Measurements from ENCODE around the gene PSMD12.

The PSMD12 gene

DNA sequence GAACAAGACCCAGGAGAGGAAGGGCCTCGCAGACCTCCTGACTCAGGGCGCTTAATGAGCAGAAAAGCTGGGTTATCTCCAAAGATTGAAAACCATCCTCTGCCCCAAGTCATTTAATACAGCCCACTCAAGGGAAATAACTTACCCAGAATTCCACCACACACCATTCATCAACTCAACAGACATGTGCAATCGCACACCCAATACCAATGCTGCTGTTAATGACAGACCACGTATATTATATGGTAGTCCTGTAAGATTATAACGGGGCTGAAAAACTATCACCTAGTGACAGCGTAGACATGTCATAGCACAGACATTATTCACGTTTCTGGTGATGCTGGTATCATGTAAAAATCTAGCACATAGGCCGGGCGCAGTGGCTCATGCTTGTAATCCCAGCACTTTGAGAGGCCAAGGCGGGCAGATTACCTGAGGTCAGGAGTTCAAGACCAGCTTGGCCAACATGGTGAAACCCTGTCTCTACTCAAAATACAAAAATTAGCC is 68.9 kb downstream of the PSMD12 start:
- DNase-seq = no peak

DNA sequence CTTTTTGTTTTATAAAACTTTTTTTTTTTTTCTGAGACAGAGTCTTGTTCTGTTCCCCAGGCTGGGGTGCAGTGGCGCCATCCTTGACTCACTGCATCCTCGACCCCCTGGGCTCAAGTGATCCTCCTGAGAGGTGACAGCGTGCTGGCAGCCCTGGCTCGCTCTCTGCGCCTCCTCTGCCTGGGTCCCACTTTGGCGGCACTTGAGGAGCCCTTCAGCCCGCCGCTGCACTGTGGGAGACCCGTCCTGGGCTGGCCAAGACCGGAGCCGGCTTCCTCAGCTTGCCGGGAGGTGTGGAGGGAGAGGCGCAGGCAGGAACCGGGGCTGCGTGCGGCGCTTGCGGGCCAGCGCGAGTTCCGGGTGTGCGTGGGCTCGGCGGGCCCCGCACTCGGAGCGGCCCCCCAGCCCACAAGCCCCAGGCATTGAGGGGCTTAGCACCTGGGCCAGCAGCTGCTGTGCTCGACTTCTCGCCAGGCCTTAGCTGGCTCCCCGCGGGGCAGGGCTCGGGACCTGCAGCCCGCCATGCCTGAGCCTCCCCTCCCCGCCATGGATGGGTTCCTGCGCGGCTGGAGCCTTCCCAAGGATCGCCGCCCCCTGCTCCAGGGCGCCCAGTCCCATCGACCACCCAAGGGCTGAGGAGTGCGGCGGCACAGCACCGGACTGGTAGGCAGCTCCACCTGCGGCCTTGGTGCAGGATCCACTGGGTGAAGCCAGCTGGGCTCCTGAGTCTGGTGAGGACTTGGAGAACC is 71.8 kb downstream of the PSMD12 start:
- no peak for DNase-seq

DNA sequence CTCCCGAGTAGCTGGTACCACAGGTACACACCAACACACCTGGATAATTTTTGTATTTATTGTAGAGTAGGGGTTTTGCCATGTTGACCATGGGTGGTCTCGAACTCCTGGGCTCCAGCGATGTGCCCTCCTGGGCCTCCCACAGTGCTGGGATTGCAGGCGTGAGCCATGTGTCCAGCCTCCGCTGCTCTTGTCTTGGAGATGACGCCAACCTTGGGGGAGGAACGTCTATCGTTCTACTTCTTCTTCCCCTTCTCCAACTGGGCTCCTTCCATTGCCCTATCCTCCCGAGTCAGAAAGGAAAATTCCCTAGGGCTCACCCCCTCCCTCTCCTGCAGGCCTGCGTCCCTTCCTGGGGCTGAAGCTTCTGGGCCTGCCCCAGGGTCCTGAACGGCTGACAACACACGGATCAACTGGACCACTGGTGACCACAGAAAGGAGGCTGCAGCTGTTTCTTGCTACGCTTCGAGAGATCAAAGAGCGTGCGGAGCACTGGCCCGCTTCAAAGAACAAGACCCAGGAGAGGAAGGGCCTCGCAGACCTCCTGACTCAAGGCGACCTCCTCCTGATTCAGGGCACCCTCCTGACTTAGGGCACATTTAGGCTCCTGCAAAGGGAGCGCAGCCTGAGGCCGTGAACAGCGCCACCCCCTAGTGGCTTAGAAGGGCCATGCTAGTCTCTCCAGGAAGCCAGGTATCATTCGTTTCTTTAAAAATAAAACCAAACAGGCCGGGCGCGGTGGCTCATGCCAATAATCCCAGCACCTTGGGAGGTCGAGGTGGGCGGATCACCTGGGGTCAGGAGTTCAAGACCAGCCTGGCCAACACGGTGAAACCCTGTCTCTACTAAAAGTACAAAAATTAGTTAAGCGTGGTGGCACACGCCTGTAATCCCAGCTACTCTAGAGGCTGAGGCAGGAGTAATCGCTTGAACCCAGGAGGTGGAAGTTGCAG is 72.8 kb downstream of the PSMD12 start:
- DNase-seq = peak; percentile 67 to 73

DNA sequence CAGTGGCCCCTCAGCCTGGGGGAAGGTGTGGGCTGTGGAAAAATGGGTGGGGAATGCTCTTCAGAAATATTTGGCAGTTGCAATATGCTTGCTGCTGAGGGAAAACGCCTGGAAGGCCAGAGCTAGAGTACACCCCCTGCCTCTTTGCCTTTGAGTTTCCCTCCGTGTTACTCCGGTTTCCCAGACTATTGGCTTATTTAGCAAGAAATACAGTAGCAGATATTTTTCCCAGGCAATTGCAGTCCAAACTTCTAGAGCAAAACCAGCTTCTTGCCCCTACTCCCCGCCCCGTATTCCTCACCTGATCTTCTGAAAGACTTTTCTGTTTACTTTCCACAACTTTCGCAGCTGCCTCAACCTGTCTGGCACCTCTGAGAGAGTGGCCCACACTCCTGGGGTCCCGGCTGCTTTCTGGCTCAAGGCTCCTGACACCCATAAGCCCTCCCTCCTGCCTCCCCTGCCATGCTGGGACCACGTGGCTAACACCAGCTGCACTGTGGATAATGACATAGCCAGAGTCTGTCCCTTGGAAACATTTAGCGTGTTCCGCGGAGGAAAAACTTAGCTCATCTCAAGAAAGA is 75.6 kb downstream of the PSMD12 start:
- no peak for DNase-seq

DNA sequence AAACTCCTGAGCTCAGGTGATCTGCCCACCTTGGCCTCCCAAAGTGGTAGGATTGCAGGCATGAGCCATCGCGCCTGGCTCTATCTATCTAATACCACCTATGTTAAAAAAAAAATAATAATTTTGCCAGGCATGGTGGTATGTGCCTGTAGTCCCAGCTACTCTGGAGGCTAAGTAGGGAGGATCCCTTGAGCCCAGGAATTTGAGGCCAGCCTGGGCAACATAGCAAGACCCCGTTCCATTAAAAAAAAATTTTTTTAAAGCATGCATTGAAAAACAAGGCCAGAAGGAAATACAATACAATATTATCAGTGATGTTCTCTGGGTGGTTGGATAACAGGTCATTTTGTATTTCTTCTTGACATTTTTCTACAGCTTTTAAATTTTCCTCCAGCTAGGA is 76.1 kb downstream of the PSMD12 start:
- no peak for DNase-seq

DNA sequence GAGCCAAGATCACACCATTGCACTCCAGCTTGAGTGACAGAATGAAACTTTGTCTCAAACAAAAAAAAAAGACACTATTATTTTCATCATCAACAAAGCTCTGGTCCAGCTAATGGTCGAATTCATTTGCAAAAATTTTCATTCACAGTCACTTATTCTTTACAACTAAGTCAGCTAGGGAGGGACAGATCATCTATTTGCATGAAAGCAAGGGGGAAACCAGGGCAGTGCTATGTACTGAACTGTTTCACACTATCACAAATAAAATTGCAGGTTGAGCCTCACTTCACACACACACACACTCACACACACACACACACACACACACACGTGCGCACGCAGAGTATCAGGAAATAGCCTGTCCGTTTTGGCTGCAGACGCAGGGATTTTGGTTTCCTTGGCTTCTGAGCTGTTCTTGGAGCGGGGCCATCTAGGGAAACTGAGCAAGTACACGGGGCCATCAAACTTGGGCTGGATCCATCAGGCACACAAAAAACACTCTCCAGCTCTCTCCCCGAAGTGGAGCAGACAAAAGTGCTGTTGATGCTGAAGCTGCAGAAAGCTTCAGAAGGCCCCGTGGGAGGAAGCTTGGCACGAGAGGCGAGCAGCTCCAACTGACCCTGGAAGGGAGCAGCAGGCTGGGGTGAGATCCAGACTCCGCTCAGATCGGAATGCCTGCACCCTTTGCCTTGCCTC is 77.0 kb downstream of the PSMD12 start:
- no peak for DNase-seq

Data from CD4-positive, alpha-beta T cell treated with Interleukin-1 beta for 1 hour (primary cell).